CD8-positive, alpha-beta memory T cell (primary cell): ENCODE data around the gene B3GNT5. TPM values are rescaled to one million over a fixed set of nuclear protein-coding genes. Genes with fewer than 3 reads are reported as not detected.

Experiments used
- CTCF ChIA-PET: fragments of 350-600 bp; sonication (Branson Sonifier 250); formaldehyde crosslinking; loops from one replicate; lab custom pipeline; 2021; ENCODE audit warnings: antibody characterized with exemption; lab: Charles Lee
- POLR2A ChIA-PET: fragments of 350-600 bp; sonication (Branson Sonifier 250); formaldehyde crosslinking; loops from one replicate; lab custom pipeline; 2021; ENCODE audit warnings: antibody characterized with exemption; lab: Charles Lee
- DNase-seq, 5 donors: peaks; one replicate each; pipeline versions ENCODE4 v3.0.0 to v3.0.0-alpha.2; 2020 to 2022; ENCODE audit warnings: mixed read lengths in 1 of 5
- H3K27ac ChIP-seq: one replicate; pipeline ENCODE4 v1.7.0; 2013; ENCODE audit warnings: low read depth, mild to moderate bottlenecking, low read length, moderate library complexity
- H3K27me3 ChIP-seq: 2 replicates; pipeline ENCODE4 v1.7.0; 2013; ENCODE audit warnings: low read length, mild to moderate bottlenecking; ENCODE audit not compliant: insufficient read depth, poor library complexity, severe bottlenecking
- H3K36me3 ChIP-seq: 2 replicates; pipeline ENCODE4 v1.7.0; 2013; ENCODE audit warnings: mild to moderate bottlenecking, low read length, moderate library complexity; ENCODE audit not compliant: insufficient read depth
- H3K4me1 ChIP-seq: 2 replicates; pipeline ENCODE4 v1.7.0; 2013; ENCODE audit warnings: mild to moderate bottlenecking, low read length, moderate library complexity; ENCODE audit not compliant: insufficient read depth
- H3K4me3 ChIP-seq: 2 replicates; pipeline ENCODE4 v1.7.0; 2013; ENCODE audit warnings: mild to moderate bottlenecking, low read length
- H3K9me3 ChIP-seq: 2 replicates; pipeline ENCODE4 v1.7.0; 2013; ENCODE audit warnings: mild to moderate bottlenecking, low read length
- H3K27ac Mint-ChIP-seq, 8 donors: one replicate each; pipeline ENCODE4 v1.8.0; 2020 to 2021; ENCODE audit warnings: mixed read lengths in 8 of 8, mild to moderate bottlenecking in 6 of 8, inconsistent platforms in 3 of 8, moderate library complexity in 3 of 8
- H3K27me3 Mint-ChIP-seq, 2 donors: one replicate each; pipeline ENCODE4 v1.8.0; 2020 to 2021; ENCODE audit warnings: mixed read lengths in 2 of 2, mild to moderate bottlenecking in 1 of 2, moderate library complexity in 1 of 2
- H3K36me3 Mint-ChIP-seq, 3 donors: one replicate each; pipeline ENCODE4 v1.8.0; 2020 to 2021; ENCODE audit warnings: mixed read lengths in 3 of 3, inconsistent platforms in 1 of 3, mild to moderate bottlenecking in 1 of 3
- H3K4me1 Mint-ChIP-seq, 3 donors: one replicate each; pipeline ENCODE4 v1.8.0; 2020 to 2021; ENCODE audit warnings: mixed read lengths in 3 of 3, inconsistent platforms in 1 of 3, mild to moderate bottlenecking in 1 of 3
- H3K4me3 Mint-ChIP-seq, 7 donors: one replicate each; pipeline ENCODE4 v1.8.0; 2020 to 2021; ENCODE audit warnings: mixed read lengths in 7 of 7, mild to moderate bottlenecking in 6 of 7, moderate library complexity in 4 of 7, inconsistent platforms in 2 of 7
- H3K9me3 Mint-ChIP-seq, 5 donors: one replicate each; pipeline ENCODE4 v1.8.0; 2020 to 2022; ENCODE audit warnings: mixed read lengths in 5 of 5, mild to moderate bottlenecking in 3 of 5, moderate library complexity in 2 of 5, inconsistent platforms in 1 of 5
- polyA plus RNA-seq: library from polyadenylated mRNA; unstranded; fragments of 300-500 nt; fragmentation: Illumina TruSeq; gene quantifications from one replicate; pipeline ENCODE4 v1.2.3, GENCODE V29; 2021
- total RNA-seq, 2 experiments: library from RNA; stranded (reverse); gene quantifications; one replicate each; pipeline ENCODE4 v1.2.3, GENCODE V29; 2021

Gene B3GNT5
- total and polyA plus RNA-seq, 3 experiments from 2014 or later: 10.0 TPM; not detected in 1

DNA sequence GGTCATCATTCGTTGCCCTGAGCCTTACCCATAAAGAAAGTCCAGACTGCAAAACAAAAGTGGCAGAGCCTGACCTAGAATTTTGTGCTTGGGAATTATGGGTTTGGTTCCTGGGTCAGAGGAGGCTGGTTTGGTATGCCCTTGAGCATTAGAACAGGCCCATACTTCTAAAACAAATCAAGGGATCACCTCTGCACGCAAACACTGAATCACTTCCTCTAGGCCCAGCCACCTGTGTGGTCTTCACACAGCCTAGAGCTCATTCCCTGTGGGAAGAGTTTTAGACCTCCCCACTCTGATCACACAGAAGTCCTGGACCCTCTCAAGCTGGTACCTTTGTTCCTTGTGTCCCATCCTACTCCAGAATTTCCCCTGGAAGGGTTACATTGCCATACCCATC, 59.4 kb downstream of the B3GNT5 start:
- Mint-ChIP-seq H3K9me3 (no peaks in the 10 kb centered on the region), H3K4me1 (no peaks in the 10 kb centered on the region), H3K27ac (peak overlapping the region in 2 of 8 donors; percentile 16 to 26), H3K27me3 (no peaks in the 10 kb centered on the region), H3K4me3 (no peak overlapping the region), H3K36me3 (peaks cover 4 to 28% (median 4%) of the 10 kb centered on the region in 3 donors)
- Histone ChIP-seq H3K4me1 (no peaks in the 10 kb centered on the region), H3K9me3 (no peaks in the 10 kb centered on the region), H3K27ac (no peak overlapping the region), H3K36me3 (no peaks in the 10 kb centered on the region), H3K27me3 (no peaks in the 10 kb centered on the region), H3K4me3 (no peak overlapping the region)
- ChIA-PET CTCF (no interaction called here), POLR2A (no interaction called here)
- no peak for DNase-seq

DNA sequence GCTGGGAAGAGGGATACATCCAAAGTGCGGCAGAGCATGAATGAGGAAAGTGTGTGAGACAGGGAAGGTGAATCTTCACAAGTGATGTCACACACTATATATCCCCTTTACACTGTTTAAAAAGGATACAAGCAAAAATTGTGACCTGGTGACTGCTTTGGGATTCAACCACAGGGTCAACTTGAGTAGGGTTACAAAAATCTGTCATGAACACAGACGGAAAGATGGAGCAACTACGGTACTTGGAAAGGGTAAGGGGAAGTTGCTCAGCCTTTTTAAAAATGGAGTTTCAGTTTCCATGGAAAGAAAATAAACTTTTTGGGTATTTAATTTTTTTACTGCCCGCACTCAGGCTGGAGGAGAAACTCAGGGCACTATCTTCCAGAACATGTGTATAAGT, 60.3 kb downstream of the B3GNT5 start:
- peaks cover 4 to 35% (median 8%) of the 10 kb centered on the region in 3 donors for H3K36me3 Mint-ChIP-seq
- no peaks in the 10 kb centered on the region for H3K27me3 ChIP-seq
- ChIA-PET POLR2A (no interaction called here), CTCF (no interaction called here)
- no peaks in the 10 kb centered on the region for H3K9me3 Mint-ChIP-seq
- no peak for DNase-seq
- no peaks in the 10 kb centered on the region for H3K27me3 Mint-ChIP-seq
- no peaks in the 10 kb centered on the region for H3K9me3 ChIP-seq
- no peak overlapping the region for H3K27ac Mint-ChIP-seq
- H3K4me1 Mint-ChIP-seq: no peaks in the 10 kb centered on the region
- no peak overlapping the region for H3K4me3 ChIP-seq
- H3K4me1 ChIP-seq: no peaks in the 10 kb centered on the region
- H3K36me3 ChIP-seq: no peaks in the 10 kb centered on the region
- H3K4me3 Mint-ChIP-seq: no peak overlapping the region
- no peak overlapping the region for H3K27ac ChIP-seq

DNA sequence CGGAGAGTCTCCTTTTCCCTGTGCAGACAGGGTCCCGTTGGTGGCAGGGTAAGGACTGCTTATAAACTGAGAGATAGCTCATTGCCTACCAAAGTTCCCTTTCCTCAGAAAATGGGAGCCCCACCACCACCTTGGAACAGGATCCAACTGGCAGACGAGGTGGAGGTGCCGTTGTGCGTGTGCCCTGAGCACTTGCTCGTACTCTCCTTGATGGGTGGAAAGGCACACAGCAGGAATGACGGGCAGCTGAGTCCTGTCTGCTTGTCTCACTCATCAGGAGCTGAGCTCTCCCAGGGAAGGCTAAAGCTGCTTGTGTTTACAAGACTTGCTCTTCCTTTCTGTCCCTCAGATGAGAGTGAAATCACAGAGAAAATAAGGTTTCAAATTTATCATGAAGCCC, 60.7 kb downstream of the B3GNT5 start:
- Mint-ChIP-seq H3K36me3 (peaks cover 4 to 32% (median 8%) of the 10 kb centered on the region in 3 donors), H3K27ac (no peak overlapping the region), H3K4me1 (peaks cover 0 to under 1% (median 0%) of the 10 kb centered on the region in 3 donors), H3K9me3 (no peaks in the 10 kb centered on the region), H3K4me3 (no peak overlapping the region), H3K27me3 (no peaks in the 10 kb centered on the region)
- Histone ChIP-seq H3K9me3 (no peaks in the 10 kb centered on the region), H3K27me3 (no peaks in the 10 kb centered on the region), H3K4me1 (no peaks in the 10 kb centered on the region), H3K36me3 (no peaks in the 10 kb centered on the region), H3K4me3 (no peak overlapping the region), H3K27ac (no peak overlapping the region)
- no peak for DNase-seq
- ChIA-PET CTCF (no interaction called here), POLR2A (no interaction called here)

DNA sequence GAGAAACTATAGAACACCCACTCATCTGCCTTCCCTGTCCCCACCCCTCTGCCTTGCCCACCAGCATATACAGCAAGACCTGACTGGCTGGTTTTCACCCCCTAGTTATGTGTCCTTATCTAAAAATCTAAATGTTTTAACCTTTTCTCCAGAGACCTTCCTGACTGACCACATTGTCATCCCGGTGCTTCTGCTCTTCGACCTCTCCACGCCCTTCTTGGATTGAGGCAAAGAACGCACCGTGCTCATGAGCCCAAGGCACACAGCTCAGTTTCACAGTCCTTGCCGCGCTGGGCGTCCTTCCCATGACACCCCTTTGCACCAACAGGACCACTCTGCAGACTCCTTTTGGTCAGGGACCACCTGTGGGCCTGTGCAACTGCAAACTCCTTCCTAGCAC, 62.7 kb downstream of the B3GNT5 start:
- H3K9me3 ChIP-seq: no peaks in the 10 kb centered on the region
- H3K4me1 ChIP-seq: peaks cover 3% of the 10 kb centered on the region
- H3K27me3 ChIP-seq: no peaks in the 10 kb centered on the region
- CTCF ChIA-PET: interaction anchor here (1.1 kb wide), 1 partner anchor 569 kb away, joined by 3 read pairs; the partner anchor contains the start of gene PARL
- Mint-ChIP-seq H3K4me1 (peaks cover 2 to 13% (median 9%) of the 10 kb centered on the region in 3 donors), H3K9me3 (no peaks in the 10 kb centered on the region), H3K4me3 (no peak overlapping the region), H3K27ac (no peak overlapping the region), H3K27me3 (no peaks in the 10 kb centered on the region), H3K36me3 (peaks cover 0 to 23% (median 9%) of the 10 kb centered on the region in 3 donors)
- no peak for DNase-seq
- H3K4me3 ChIP-seq: no peak overlapping the region
- H3K36me3 ChIP-seq: no peaks in the 10 kb centered on the region
- no peak overlapping the region for H3K27ac ChIP-seq
- POLR2A ChIA-PET: no interaction called here

DNA sequence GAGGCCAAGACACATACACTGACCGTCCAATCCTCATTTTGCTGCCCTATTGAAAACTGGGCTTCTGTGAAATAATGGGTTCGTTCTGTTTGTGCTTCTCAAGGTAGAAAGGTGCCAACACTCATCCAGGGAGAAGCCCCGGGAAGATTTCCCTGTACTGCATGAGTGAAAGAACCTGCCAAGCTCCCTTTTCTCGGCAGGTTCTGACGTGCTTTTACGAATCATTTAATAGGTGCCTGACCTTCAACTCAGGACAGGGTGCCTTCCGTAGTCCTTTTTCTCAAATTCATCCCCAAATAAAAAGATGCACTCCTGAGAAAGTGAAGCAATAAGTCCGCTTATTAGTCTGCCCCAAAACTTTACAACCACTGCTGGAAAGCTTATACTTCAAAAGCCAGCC, 64.2 kb downstream of the B3GNT5 start:
- no peaks in the 10 kb centered on the region for H3K36me3 ChIP-seq
- no peak overlapping the region for H3K27ac ChIP-seq
- H3K4me1 ChIP-seq: peaks cover 3% of the 10 kb centered on the region
- ChIA-PET CTCF (no interaction called here), POLR2A (no interaction called here)
- H3K9me3 Mint-ChIP-seq: no peaks in the 10 kb centered on the region
- H3K27ac Mint-ChIP-seq: no peak overlapping the region
- H3K4me3 ChIP-seq: no peak overlapping the region
- no peak for DNase-seq
- no peaks in the 10 kb centered on the region for H3K27me3 ChIP-seq
- no peaks in the 10 kb centered on the region for H3K9me3 ChIP-seq
- no peaks in the 10 kb centered on the region for H3K27me3 Mint-ChIP-seq
- H3K4me1 Mint-ChIP-seq: peaks cover 2 to 15% (median 9%) of the 10 kb centered on the region in 3 donors
- H3K4me3 Mint-ChIP-seq: no peak overlapping the region
- peaks cover 0 to 13% (median 9%) of the 10 kb centered on the region in 3 donors for H3K36me3 Mint-ChIP-seq

DNA sequence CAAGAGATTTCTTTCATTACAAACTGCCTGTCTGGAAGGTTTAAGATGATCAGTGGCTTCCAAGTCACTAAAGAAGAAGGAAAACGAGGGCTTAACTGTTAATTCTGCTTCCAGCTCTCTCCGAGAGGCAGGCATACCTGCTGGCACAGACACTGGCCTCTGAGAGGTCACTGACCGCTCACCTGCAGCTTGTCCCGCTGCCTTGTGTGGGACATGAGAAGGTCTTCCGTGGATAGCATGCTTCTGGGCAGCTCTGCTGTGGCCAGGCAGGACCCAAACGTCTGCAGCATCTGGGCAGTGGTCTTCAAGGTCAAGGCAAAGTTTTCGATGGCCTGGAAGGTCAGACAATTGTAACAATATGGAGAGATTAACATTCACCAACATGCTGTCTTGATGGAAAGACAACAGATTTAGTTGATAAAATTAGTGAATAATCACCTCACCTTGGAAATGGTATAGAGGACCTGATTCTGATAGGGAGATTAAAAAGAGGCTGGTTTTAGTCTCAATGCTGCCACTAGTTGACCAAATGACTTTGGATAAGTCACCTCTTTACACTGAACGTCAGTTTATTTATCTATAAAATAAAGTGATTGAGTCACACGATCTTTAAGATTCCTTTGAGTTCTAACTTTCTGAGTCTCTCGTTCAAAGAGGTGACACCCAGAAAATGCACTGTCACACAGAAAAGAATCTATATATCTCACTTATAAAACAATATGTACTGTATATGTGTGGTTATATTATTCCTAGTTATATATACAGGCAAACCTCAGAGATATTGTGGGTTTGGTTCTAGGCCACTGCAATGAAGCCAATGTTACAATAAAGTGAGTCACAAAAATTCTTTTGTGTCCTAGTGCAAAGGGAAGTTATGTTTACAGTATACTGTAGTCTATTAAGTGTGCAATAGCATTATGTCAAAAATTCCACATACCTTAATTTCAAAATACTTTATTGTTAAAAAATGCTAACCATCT, 65.1 kb downstream of the B3GNT5 start:
- Histone ChIP-seq H3K27ac (no peak overlapping the region), H3K27me3 (no peaks in the 10 kb centered on the region), H3K9me3 (no peaks in the 10 kb centered on the region), H3K36me3 (no peaks in the 10 kb centered on the region), H3K4me1 (peaks cover 3% of the 10 kb centered on the region), H3K4me3 (no peak overlapping the region)
- no peak overlapping the region for H3K4me3 Mint-ChIP-seq
- H3K9me3 Mint-ChIP-seq: no peaks in the 10 kb centered on the region
- peaks cover 2 to 15% (median 9%) of the 10 kb centered on the region in 3 donors for H3K4me1 Mint-ChIP-seq
- H3K36me3 Mint-ChIP-seq: peaks cover 0 to 18% (median 9%) of the 10 kb centered on the region in 3 donors
- CTCF ChIA-PET: no interaction called here
- H3K27ac Mint-ChIP-seq: no peak overlapping the region
- no peak for DNase-seq
- POLR2A ChIA-PET: no interaction called here
- H3K27me3 Mint-ChIP-seq: no peaks in the 10 kb centered on the region

DNA sequence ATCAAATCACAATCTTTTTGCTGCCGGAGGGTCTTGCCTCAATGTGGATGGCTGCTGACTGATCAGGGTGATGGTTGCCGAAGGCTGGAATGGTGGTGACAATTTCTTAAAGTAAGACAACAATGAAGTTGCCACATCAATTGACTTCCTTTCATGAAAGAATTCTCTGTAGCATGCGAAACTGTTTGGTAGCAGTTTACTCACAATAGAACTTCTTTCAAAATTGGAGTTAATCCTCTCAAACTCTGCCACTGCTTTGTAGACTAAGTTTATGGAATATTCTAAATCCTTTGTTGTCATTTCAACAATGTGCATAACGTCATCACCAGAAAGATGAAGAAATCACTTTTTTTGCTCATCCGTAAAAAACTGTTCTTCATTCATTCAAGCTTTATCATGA, 65.8 kb downstream of the B3GNT5 start:
- Mint-ChIP-seq H3K4me3 (no peak overlapping the region), H3K9me3 (no peaks in the 10 kb centered on the region), H3K36me3 (peaks cover 0 to 18% (median 9%) of the 10 kb centered on the region in 3 donors), H3K4me1 (peaks cover 2 to 15% (median 9%) of the 10 kb centered on the region in 3 donors), H3K27ac (no peak overlapping the region), H3K27me3 (no peaks in the 10 kb centered on the region)
- Histone ChIP-seq H3K27ac (no peak overlapping the region), H3K9me3 (no peaks in the 10 kb centered on the region), H3K36me3 (no peaks in the 10 kb centered on the region), H3K4me1 (peaks cover 3% of the 10 kb centered on the region), H3K4me3 (no peak overlapping the region), H3K27me3 (no peaks in the 10 kb centered on the region)
- peak in 1 of 5 donors; percentile 8 for DNase-seq
- ChIA-PET POLR2A (no interaction called here), CTCF (no interaction called here)

DNA sequence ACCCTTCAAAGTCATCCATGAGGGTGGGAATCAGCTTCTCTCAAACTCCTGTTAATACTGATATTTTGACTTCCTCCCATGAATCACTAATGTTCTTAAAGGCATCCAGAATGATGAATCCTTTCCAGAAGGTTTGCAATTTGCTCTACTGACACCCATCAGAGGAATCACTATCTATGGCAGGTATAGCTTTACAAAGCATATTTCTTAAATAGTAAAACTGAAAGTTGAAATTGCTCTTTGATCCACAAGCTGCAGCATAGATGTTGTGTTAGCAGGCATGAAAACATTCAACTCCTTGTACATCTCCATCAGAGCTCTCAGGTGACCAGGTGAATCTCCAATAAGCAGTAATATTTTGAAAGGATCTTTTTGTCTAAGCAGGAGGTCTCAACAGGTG, 66.3 kb downstream of the B3GNT5 start:
- peaks cover 2 to 15% (median 9%) of the 10 kb centered on the region in 3 donors for H3K4me1 Mint-ChIP-seq
- no peak for DNase-seq
- H3K36me3 Mint-ChIP-seq: peaks cover 0 to 18% (median 9%) of the 10 kb centered on the region in 3 donors
- no peak overlapping the region for H3K27ac Mint-ChIP-seq
- ChIA-PET CTCF (no interaction called here), POLR2A (no interaction called here)
- Histone ChIP-seq H3K4me3 (no peak overlapping the region), H3K27me3 (no peaks in the 10 kb centered on the region), H3K27ac (no peak overlapping the region), H3K4me1 (peaks cover 3% of the 10 kb centered on the region), H3K9me3 (no peaks in the 10 kb centered on the region), H3K36me3 (no peaks in the 10 kb centered on the region)
- no peak overlapping the region for H3K4me3 Mint-ChIP-seq
- no peaks in the 10 kb centered on the region for H3K9me3 Mint-ChIP-seq
- no peaks in the 10 kb centered on the region for H3K27me3 Mint-ChIP-seq
